K562 (cell line): Measurements from ENCODE around the gene MVP. TPM values are rescaled to one million over a fixed set of nuclear protein-coding genes. Genes with fewer than 3 reads are reported as not detected.
A peak's percentile ranks its signal among the peaks of the same experiment; 100 is the strongest.

ENCODE experiments used
- ARID3A ChIP-seq: IDR thresholded peaks from 2 replicates; pipeline ENCODE4 v1.6.1; 2012; ENCODE audit warnings: low read depth, low read length, improper control_type of control experiment, borderline replicate concordance
- ATF2 ChIP-seq: sonication (generic); formaldehyde crosslinking; IDR thresholded peaks from 2 replicates; pipeline ENCODE4 v1.8.1; 2022; ENCODE audit warnings: missing genetic modification reagents
- CHD4 ChIP-seq: fragments of 200-600 bp; sonication (generic); IDR thresholded peaks from 3 replicates; pipeline ENCODE4 v1.6.1; 2012; ENCODE audit warnings: low read depth, mild to moderate bottlenecking, mixed read lengths, low read length, inconsistent platforms; ENCODE audit not compliant: insufficient read depth, insufficient replicate concordance, poor library complexity, severe bottlenecking
- DMBX1 ChIP-seq: fragments of 250-450 bp; sonication (Bioruptor Pico); IDR thresholded peaks from 2 replicates; pipeline ENCODE4 v1.8.0; 2022; ENCODE audit warnings: inconsistent platforms, mild to moderate bottlenecking, moderate library complexity, borderline replicate concordance
- E2F1 ChIP-seq: sonication (generic); formaldehyde crosslinking; IDR thresholded peaks from 2 replicates; pipeline ENCODE4 v1.8.1; 2023; ENCODE audit warnings: mild to moderate bottlenecking, missing genetic modification reagents, moderate library complexity
- ETS2 ChIP-seq: IDR thresholded peaks from 2 replicates; pipeline ENCODE4 v1.6.1; 2016; ENCODE audit warnings: borderline replicate concordance, missing genetic modification characterization, mild to moderate bottlenecking, moderate library complexity, missing compliant biosample characterization; ENCODE audit not compliant: poor library complexity, severe bottlenecking
- FOXP4 ChIP-seq: sonication (generic); formaldehyde crosslinking; IDR thresholded peaks from 2 replicates; pipeline ENCODE4 v1.8.0; 2022; ENCODE audit warnings: mild to moderate bottlenecking, missing genetic modification reagents, borderline replicate concordance
- GMEB1 ChIP-seq: fragments of 250-450 bp; sonication (Bioruptor Pico); IDR thresholded peaks from 2 replicates; pipeline ENCODE4 v1.4.0; 2020; ENCODE audit warnings: mild to moderate bottlenecking
- GTF2A2 ChIP-seq: IDR thresholded peaks from 2 replicates; pipeline ENCODE4 v1.6.1; 2016; ENCODE audit warnings: mild to moderate bottlenecking, missing genetic modification characterization, missing compliant biosample characterization
- HMBOX1 ChIP-seq: sonication (generic); IDR thresholded peaks from 2 replicates; pipeline ENCODE4 v1.6.1; 2016
- RNF2 ChIP-seq: sonication (generic); IDR thresholded peaks from 2 replicates; pipeline ENCODE4 v1.6.1; 2016
- SREBF2 ChIP-seq: sonication (generic); formaldehyde crosslinking; IDR thresholded peaks from 2 replicates; pipeline ENCODE4 v1.4.0; 2020; ENCODE audit warnings: mild to moderate bottlenecking, missing genetic modification reagents
- ZFP1 ChIP-seq: fragments of 450-650 bp; formaldehyde crosslinking; IDR thresholded peaks from 2 replicates; pipeline ENCODE4 v1.4.0; 2020; ENCODE audit warnings: mild to moderate bottlenecking, mixed read lengths
- ZNF165 ChIP-seq: fragments of 250-450 bp; sonication (Bioruptor Pico); IDR thresholded peaks from 2 replicates; pipeline ENCODE4 v1.4.0; 2020; ENCODE audit warnings: borderline replicate concordance
- ZNF347 ChIP-seq: fragments of 450-650 bp; formaldehyde crosslinking; IDR thresholded peaks from 2 replicates; pipeline ENCODE4 v1.4.0; 2020; ENCODE audit warnings: low read depth, mild to moderate bottlenecking, moderate library complexity
- polyA plus RNA-seq, 8 experiments: library from polyadenylated mRNA; depleted of rRNA in 4 of 8; stranded (reverse) in 5 of 8; unstranded in 3 of 8; fragments of >200 nt; fragmentation: Nextera tagmentation in 2 of 8; fragmentation: Illumina TruSeq in 1 of 8; extraction: Ambion mirVana in 2 of 8; extraction: Trizol in 1 of 8; gene quantifications; 2 replicates each; pipeline versions ENCODE4 v1.2.1 to v1.2.3, GENCODE V29; 2011 to 2014; ENCODE audit warnings: inconsistent platforms in 1 of 8, missing spikeins in 1 of 8
- total RNA-seq, 7 experiments: library from RNA; depleted of rRNA in 6 of 7; stranded (reverse); fragments of >200 nt in 6 of 7; fragmentation: Illumina TruSeq in 2 of 7; extraction: Trizol in 2 of 7; gene quantifications; 2 replicates each; pipeline versions ENCODE4 v1.2.1 to v1.2.3, GENCODE V29; 2011 to 2021; ENCODE audit warnings: low replicate concordance in 1 of 7

MVP gene
- total and polyA plus RNA-seq, 9 of the 15 experiments (the other 6 are each of a cell fraction or from before 2014, with no cell fraction given): 0.39 to 1.9 (median 0.76) TPM; not detected in 2

- no peak for TF ChIP-seq ATF2 (CRISPR knock-in tag)
- TF ChIP-seq FOXP4: no peak
- no peak for TF ChIP-seq ZNF347 (CRISPR knock-in tag)
- TF ChIP-seq DMBX1 (CRISPR knock-in tag): peak; percentile 33; the same call in 1 of the 2 replicates
- no peak for TF ChIP-seq ZNF165 (CRISPR knock-in tag)
- no peak for TF ChIP-seq ETS2
- TF ChIP-seq E2F1 (CRISPR knock-in tag): peak; percentile 92
- no peak for TF ChIP-seq CHD4
- peak; percentile 96 for TF ChIP-seq GMEB1 (CRISPR knock-in tag)
- TF ChIP-seq HMBOX1: no peak
- no peak for TF ChIP-seq ZFP1 (CRISPR knock-in tag)
- no peak for TF ChIP-seq SREBF2 (CRISPR knock-in tag)
- TF ChIP-seq GTF2A2 (tag): no peak
- no peak for TF ChIP-seq RNF2
- no peak for TF ChIP-seq ARID3A
Measured at GRCh38 chr16:29815793-29816693, 4.2 kb upstream of the MVP start, which contains the start of gene PAGR1 (continued).
